Keratinocyte (primary cell): ENCODE results near the gene RDH16. TPM values are rescaled to one million over a fixed set of nuclear protein-coding genes. Genes with fewer than 3 reads are reported as not detected.

Source experiments
- DNase-seq: peaks from one replicate; pipeline ENCODE4 v3.0.0-alpha.2; 2011; ENCODE audit warnings: low read depth, missing footprints, low spot score
- FAIRE-seq: peaks from 2 replicates; lab custom pipeline; 2011; peaks lifted over from hg19 to GRCh38; lab: Jason Lieb, UNC
- H2AFZ ChIP-seq: 2 replicates; pipeline ENCODE4 v1.6.0; 2012; ENCODE audit warnings: low read length, control low read depth, inconsistent platforms; ENCODE audit not compliant: control insufficient read depth
- H3K27ac ChIP-seq: 2 replicates; pipeline ENCODE4 v1.5.1; 2011; ENCODE audit warnings: low read length; ENCODE audit not compliant: control insufficient read depth, insufficient read depth
- H3K27me3 ChIP-seq: 3 replicates; pipeline ENCODE4 v1.6.0; 2011; ENCODE audit warnings: low read length; ENCODE audit not compliant: control insufficient read depth, insufficient read depth; ENCODE audit errors: extremely low read depth
- H3K36me3 ChIP-seq, 2 experiments: 2 replicates in 1 of 2; 3 replicates in 1 of 2; pipeline ENCODE4 v1.5.1; 2011; ENCODE audit warnings: low read length in 2 of 2, mild to moderate bottlenecking in 1 of 2; ENCODE audit not compliant: control insufficient read depth in 2 of 2, insufficient read depth in 2 of 2; ENCODE audit errors: extremely low read depth in 1 of 2
- H3K4me1 ChIP-seq: 3 replicates; pipeline ENCODE4 v1.5.1; 2011; ENCODE audit warnings: low read length; ENCODE audit not compliant: control insufficient read depth, insufficient read depth; ENCODE audit errors: extremely low read depth
- H3K4me2 ChIP-seq: 3 replicates; pipeline ENCODE4 v1.6.0; 2011; ENCODE audit warnings: low read depth, low read length; ENCODE audit not compliant: control insufficient read depth, insufficient read depth; ENCODE audit errors: extremely low read depth
- H3K4me3 ChIP-seq, 3 experiments: fragments of 200-600 bp in 1 of 3; sonication (generic) in 1 of 3; 2 replicates in 2 of 3; 3 replicates in 1 of 3; pipeline ENCODE4 v1.5.1; 2011 to 2016; ENCODE audit warnings: low read length in 3 of 3, mild to moderate bottlenecking in 3 of 3, control low read depth in 2 of 3, inconsistent platforms in 1 of 3, low read depth in 1 of 3, mixed read lengths in 1 of 3, mixed run types in 1 of 3, moderate library complexity in 1 of 3; ENCODE audit not compliant: control insufficient read depth in 2 of 3, insufficient read depth in 2 of 3; ENCODE audit errors: extremely low read depth in 1 of 3
- H3K79me2 ChIP-seq: 2 replicates; pipeline ENCODE4 v1.6.0; 2012; ENCODE audit warnings: low read length; ENCODE audit not compliant: control insufficient read depth, insufficient read depth
- H3K9ac ChIP-seq: 3 replicates; pipeline ENCODE4 v1.6.0; 2011; ENCODE audit warnings: low read length; ENCODE audit not compliant: control insufficient read depth, insufficient read depth; ENCODE audit errors: extremely low read depth
- H3K9me1 ChIP-seq: 3 replicates; pipeline ENCODE4 v1.6.0; 2011; ENCODE audit warnings: low read length; ENCODE audit not compliant: control insufficient read depth, insufficient read depth; ENCODE audit errors: extremely low read depth
- H3K9me3 ChIP-seq: 2 replicates; pipeline ENCODE4 v1.5.1; 2012; ENCODE audit warnings: low read depth, low read length; ENCODE audit not compliant: control insufficient read depth
- H4K20me1 ChIP-seq: 3 replicates; pipeline ENCODE4 v1.6.0; 2011; ENCODE audit warnings: low read length; ENCODE audit not compliant: control insufficient read depth, insufficient read depth; ENCODE audit errors: extremely low read depth
- CTCF ChIP-seq, 3 experiments: IDR thresholded peaks in 1 of 3; conservative IDR thresholded peaks in 1 of 3; optimal IDR thresholded peaks in 1 of 3; 2 replicates in 2 of 3; 3 replicates in 1 of 3; pipeline versions ENCODE3 to v1.5.1; 2011; ENCODE audit warnings: low read length in 3 of 3, mild to moderate bottlenecking in 3 of 3, moderate library complexity in 2 of 3, control low read depth in 1 of 3, inconsistent platforms in 1 of 3; ENCODE audit not compliant: insufficient read depth in 2 of 3; ENCODE audit errors: extremely low read depth in 1 of 3
- EZH2 ChIP-seq: IDR thresholded peaks from one replicate; pipeline ENCODE4 v1.6.1; 2012; ENCODE audit warnings: inconsistent platforms, mild to moderate bottlenecking, low read length, moderate library complexity
- dilution Hi-C: fragments of 300-500 bp; cut with MboI; formaldehyde crosslinking; loops from one replicate; pipeline ENCODE4 v1.7.0; 2020; ENCODE audit warnings: low sequenced_read_pairs; ENCODE audit not compliant: extremely low pct_ligation_motif_present
- polyA plus RNA-seq, 5 experiments: library from polyadenylated mRNA; depleted of rRNA in 3 of 5; stranded (reverse) in 3 of 5; stranded (forward) in 1 of 5; unstranded in 1 of 5; fragments of >200 nt; gene quantifications; 1 replicate in 1 of 5; 2 replicates in 3 of 5; 3 replicates in 1 of 5; pipeline versions ENCODE4 v1.2.1 to v1.2.3, GENCODE V29; 2011 to 2012; ENCODE audit warnings: missing spikeins in 2 of 5, low read depth in 1 of 5, low replicate concordance in 1 of 5

The RDH16 gene
- polyA plus RNA-seq, 1 donor (not counting 4 experiments of a cell fraction or from before 2014, with no cell fraction given) = 0.21 TPM

- no peak for DNase-seq
- FAIRE-seq = no peak
- dilution Hi-C loops = no loop called here
- Histone ChIP-seq H3K79me2 (no peaks in the 10 kb centered on the region), H2AFZ (no peak overlapping the region), H3K27ac (no peak overlapping the region), H3K9me3 (peaks cover 6% of the 10 kb centered on the region), H3K4me3 (no peak overlapping the region), H4K20me1 (no peaks in the 10 kb centered on the region), H3K9me1 (no peaks in the 10 kb centered on the region), H3K27me3 (no peaks in the 10 kb centered on the region), H3K4me2 (no peak overlapping the region), H3K36me3 (no peaks in the 10 kb centered on the region), H3K4me1 (peaks cover 18% of the 10 kb centered on the region), H3K9ac (no peak overlapping the region)
- TF ChIP-seq EZH2 (no peak), CTCF (optimal IDR thresholded peaks at IDR 0.05 in 1 of 3, IDR thresholded peaks at IDR 0.05 in 1 of 3, conservative IDR thresholded peaks at IDR 0.05 in 1 of 3; ENCODE audit: extremely low read depth in 1 of 3, insufficient read depth in 2 of 3, low read length in 3 of 3) (no peak)
Observed at GRCh38 chr12:56958422-56958821, 1.0 kb upstream of the RDH16 start.

GRCh38 chr12:56955631-56956256 lies 1.7 kb downstream of the RDH16 start:
- no peak overlapping the region for H2AFZ ChIP-seq
- no peak for DNase-seq
- peaks cover 18% of the 10 kb centered on the region for H3K4me1 ChIP-seq
- no peak overlapping the region for H3K9ac ChIP-seq
- dilution Hi-C loops = no loop called here
- H3K27me3 ChIP-seq = no peaks in the 10 kb centered on the region
- TF ChIP-seq EZH2 (no peak), CTCF (optimal IDR thresholded peaks at IDR 0.05 in 1 of 3, IDR thresholded peaks at IDR 0.05 in 1 of 3, conservative IDR thresholded peaks at IDR 0.05 in 1 of 3; ENCODE audit: extremely low read depth in 1 of 3, insufficient read depth in 2 of 3, low read length in 3 of 3) (no peak)
- H3K79me2 ChIP-seq = no peaks in the 10 kb centered on the region
- no peak overlapping the region for H3K4me3 ChIP-seq
- FAIRE-seq = no peak
- H3K9me3 ChIP-seq = peaks cover 6% of the 10 kb centered on the region
- H3K4me2 ChIP-seq = no peak overlapping the region
- no peaks in the 10 kb centered on the region for H4K20me1 ChIP-seq
- H3K36me3 ChIP-seq = no peaks in the 10 kb centered on the region
- no peak overlapping the region for H3K27ac ChIP-seq
- H3K9me1 ChIP-seq = no peaks in the 10 kb centered on the region
